Measurements from ENCODE around the gene MCF2.

DNA sequence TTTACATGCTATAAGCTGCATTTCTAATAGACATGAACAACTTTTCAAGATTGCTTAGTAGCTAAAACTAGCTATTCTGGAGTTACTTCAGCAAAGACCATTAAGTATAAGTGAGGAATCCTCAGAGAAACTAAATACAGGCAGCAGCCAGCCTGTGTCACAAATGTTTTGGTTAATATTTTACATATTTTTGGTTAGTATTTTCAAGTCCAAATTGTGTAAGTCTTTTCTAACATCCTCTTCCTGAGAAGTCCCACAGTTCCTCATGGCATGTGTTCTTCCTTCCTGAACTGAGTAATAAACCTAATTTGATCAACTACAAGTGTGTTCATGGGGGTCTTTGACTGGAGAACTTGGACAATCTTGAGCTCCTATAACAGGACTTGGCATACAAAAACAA, 42.4 kb upstream of the MCF2 start:
- TF ChIP-seq EZH2 (IDR thresholded peaks at IDR 0.05; ENCODE audit: insufficient read depth, poor library complexity, severe bottlenecking) (no peak), EZH2phosphoT487 (IDR thresholded peaks at IDR 0.05; ENCODE audit: insufficient read depth, low read depth) (no peak)

Data from GM23248 (cell line).